HEK293 (cell line): Measurements from ENCODE around the gene RNF111.

Source experiments
- CTCF ChIA-PET: fragments of 350-600 bp; formaldehyde crosslinking; extraction: SDS; loops from one replicate; lab custom pipeline; 2021; ENCODE audit warnings: antibody characterized with exemption; lab: Yijun Ruan, JAX
- POLR2A ChIA-PET: fragments of 300-600 bp; formaldehyde crosslinking; extraction: SDS; loops from one replicate; lab custom pipeline; 2020; ENCODE audit warnings: antibody characterized with exemption, inconsistent platforms; lab: Yijun Ruan, JAX
- H3K27ac ChIP-seq: fragments of 200-500 bp; sonication (Bioruptor generic); 2 replicates; pipeline ENCODE4 v1.5.1; 2014; ENCODE audit warnings: low read depth, low read length, control low read depth, inconsistent platforms; ENCODE audit errors: extremely low read depth
- H3K36me3 ChIP-seq, 2 experiments: fragments of 200-500 bp in 1 of 2; sonication (Bioruptor generic) in 1 of 2; 1 replicate in 1 of 2; 2 replicates in 1 of 2; pipeline ENCODE4 v1.5.1; 2014 to 2017; ENCODE audit warnings: inconsistent platforms in 2 of 2, low read length in 2 of 2; ENCODE audit not compliant: control insufficient read depth in 2 of 2, insufficient read depth in 1 of 2
- H3K4me1 ChIP-seq: fragments of 200-500 bp; sonication (Bioruptor generic); 2 replicates; pipeline ENCODE4 v1.5.1; 2014; ENCODE audit warnings: mild to moderate bottlenecking, low read length, inconsistent platforms; ENCODE audit not compliant: control insufficient read depth, insufficient read depth
- H3K4me3 ChIP-seq: 2 replicates; pipeline ENCODE4 v1.5.1; 2011; ENCODE audit warnings: low read depth, mild to moderate bottlenecking, control low read depth, low read length, moderate library complexity
- H3K9me3 ChIP-seq: fragments of 200-500 bp; sonication (Bioruptor generic); 2 replicates; pipeline ENCODE4 v1.5.1; 2014; ENCODE audit warnings: low read depth, low read length, inconsistent platforms; ENCODE audit not compliant: control insufficient read depth, insufficient read depth
- ATF2 ChIP-seq: fragments of 450-650 bp; formaldehyde crosslinking; IDR thresholded peaks from 2 replicates; pipeline ENCODE4 v1.5.1; 2016; ENCODE audit warnings: missing biosample characterization, missing genetic modification characterization, low read depth
- CTCF ChIP-seq: fragments of 450-650 bp; formaldehyde crosslinking; IDR thresholded peaks from 2 replicates; pipeline ENCODE4 v1.5.1; 2016; ENCODE audit warnings: missing biosample characterization, missing genetic modification characterization
- GLI4 ChIP-seq: fragments of 450-650 bp; formaldehyde crosslinking; IDR thresholded peaks from 2 replicates; pipeline ENCODE4 v1.5.1; 2016; ENCODE audit warnings: missing biosample characterization, missing genetic modification characterization
- KLF8 ChIP-seq: fragments of 450-650 bp; formaldehyde crosslinking; IDR thresholded peaks from 2 replicates; pipeline ENCODE4 v1.5.1; 2016; ENCODE audit warnings: missing biosample characterization, missing genetic modification characterization
- PRDM2 ChIP-seq: fragments of 450-650 bp; formaldehyde crosslinking; IDR thresholded peaks from 2 replicates; pipeline ENCODE4 v1.5.1; 2016; ENCODE audit warnings: missing biosample characterization, missing genetic modification characterization, borderline replicate concordance
- PRDM4 ChIP-seq: fragments of 450-650 bp; formaldehyde crosslinking; IDR thresholded peaks from 2 replicates; pipeline ENCODE4 v1.5.1; 2017; ENCODE audit warnings: missing biosample characterization, missing genetic modification characterization
- REPIN1 ChIP-seq: fragments of 450-650 bp; formaldehyde crosslinking; IDR thresholded peaks from 2 replicates; pipeline ENCODE4 v1.5.1; 2017; ENCODE audit warnings: missing biosample characterization, missing genetic modification characterization, low read depth
- REST ChIP-seq: fragments of 450-650 bp; formaldehyde crosslinking; IDR thresholded peaks from 2 replicates; pipeline ENCODE4 v1.5.1; 2016; ENCODE audit warnings: missing biosample characterization, missing genetic modification characterization
- SCRT2 ChIP-seq: fragments of 450-650 bp; formaldehyde crosslinking; IDR thresholded peaks from 2 replicates; pipeline ENCODE4 v1.5.1; 2016; ENCODE audit warnings: missing biosample characterization, missing genetic modification characterization
- ZNF146 ChIP-seq: fragments of 450-650 bp; formaldehyde crosslinking; IDR thresholded peaks from 2 replicates; pipeline ENCODE4 v1.5.1; 2016; ENCODE audit warnings: missing biosample characterization, missing genetic modification characterization
- ZNF239 ChIP-seq: fragments of 450-650 bp; formaldehyde crosslinking; IDR thresholded peaks from 2 replicates; pipeline ENCODE4 v1.5.1; 2016; ENCODE audit warnings: missing biosample characterization, missing genetic modification characterization
- ZNF513 ChIP-seq: fragments of 450-650 bp; IDR thresholded peaks from 2 replicates; pipeline ENCODE4 v1.5.1; 2018; ENCODE audit warnings: missing biosample characterization, missing genetic modification characterization
- ZNF561 ChIP-seq: fragments of 450-650 bp; IDR thresholded peaks from 2 replicates; pipeline ENCODE4 v1.5.1; 2018; ENCODE audit warnings: missing biosample characterization, missing genetic modification characterization, borderline replicate concordance
- ZNF600 ChIP-seq: fragments of 450-650 bp; formaldehyde crosslinking; IDR thresholded peaks from 2 replicates; pipeline ENCODE4 v1.5.1; 2016; ENCODE audit warnings: missing biosample characterization, missing genetic modification characterization
- ZNF624 ChIP-seq: fragments of 450-650 bp; formaldehyde crosslinking; IDR thresholded peaks from 2 replicates; pipeline ENCODE4 v1.5.1; 2017; ENCODE audit warnings: missing biosample characterization, missing genetic modification characterization
- ZNF707 ChIP-seq: fragments of 450-650 bp; formaldehyde crosslinking; IDR thresholded peaks from 2 replicates; pipeline ENCODE4 v1.5.1; 2016; ENCODE audit warnings: missing biosample characterization, missing genetic modification characterization
- ZNF76 ChIP-seq: fragments of 450-650 bp; formaldehyde crosslinking; IDR thresholded peaks from 2 replicates; pipeline ENCODE4; 2016; ENCODE audit warnings: low read depth, missing biosample characterization, missing genetic modification characterization, borderline replicate concordance
- ZNF791 ChIP-seq: fragments of 450-650 bp; formaldehyde crosslinking; IDR thresholded peaks from 2 replicates; pipeline ENCODE4 v1.5.1; 2016; ENCODE audit warnings: missing biosample characterization, missing genetic modification characterization

RNF111 gene

GRCh38 chr15:59026207-59026606 lies 38.7 kb downstream of the RNF111 start:
- POLR2A ChIA-PET: no interaction called here

More at GRCh38 chr15:59026207-59026606, 38.7 kb downstream of the RNF111 start:
- H3K4me3 ChIP-seq: no peak overlapping the region
- no peak overlapping the region for H3K27ac ChIP-seq
- H3K36me3 ChIP-seq: peaks cover 0 to 8% of the 10 kb centered on the region in 2 experiments; a peak in 1 of 3 replicates
- H3K4me1 ChIP-seq: peaks cover 6% of the 10 kb centered on the region; the same call in 1 of the 2 replicates
- H3K9me3 ChIP-seq: no peaks in the 10 kb centered on the region
- TF ChIP-seq ATF2 (tag by site-specific recombination): no peak
- TF ChIP-seq ZNF239 (tag by site-specific recombination): no peak
- TF ChIP-seq ZNF707 (tag by site-specific recombination): no peak
- TF ChIP-seq PRDM4 (tag by site-specific recombination): no peak
- no peak for TF ChIP-seq ZNF513 (tag by site-specific recombination)
- TF ChIP-seq ZNF146 (tag by site-specific recombination): no peak
- TF ChIP-seq ZNF791: no peak
- no peak for TF ChIP-seq REST (tag by site-specific recombination)
- TF ChIP-seq PRDM2 (tag by site-specific recombination): no peak
- no peak for TF ChIP-seq KLF8 (tag by site-specific recombination)
- TF ChIP-seq CTCF: no peak
- TF ChIP-seq ZNF561 (tag by site-specific recombination): no peak
- TF ChIP-seq GLI4: no peak
- TF ChIP-seq ZNF624 (tag by site-specific recombination): no peak
- no peak for TF ChIP-seq ZNF76 (tag by site-specific recombination)
- TF ChIP-seq REPIN1: no peak
- no peak for TF ChIP-seq ZNF600
- no peak for TF ChIP-seq SCRT2 (tag by site-specific recombination)
- CTCF ChIA-PET: no interaction called here
